Fibroblast of skin of back (primary cell): ENCODE results near the gene TALDO1.

ENCODE experiments used
- DNase-seq: peaks from one replicate; pipeline ENCODE4 v3.0.0-alpha.2; 2013

TALDO1 gene

DNA sequence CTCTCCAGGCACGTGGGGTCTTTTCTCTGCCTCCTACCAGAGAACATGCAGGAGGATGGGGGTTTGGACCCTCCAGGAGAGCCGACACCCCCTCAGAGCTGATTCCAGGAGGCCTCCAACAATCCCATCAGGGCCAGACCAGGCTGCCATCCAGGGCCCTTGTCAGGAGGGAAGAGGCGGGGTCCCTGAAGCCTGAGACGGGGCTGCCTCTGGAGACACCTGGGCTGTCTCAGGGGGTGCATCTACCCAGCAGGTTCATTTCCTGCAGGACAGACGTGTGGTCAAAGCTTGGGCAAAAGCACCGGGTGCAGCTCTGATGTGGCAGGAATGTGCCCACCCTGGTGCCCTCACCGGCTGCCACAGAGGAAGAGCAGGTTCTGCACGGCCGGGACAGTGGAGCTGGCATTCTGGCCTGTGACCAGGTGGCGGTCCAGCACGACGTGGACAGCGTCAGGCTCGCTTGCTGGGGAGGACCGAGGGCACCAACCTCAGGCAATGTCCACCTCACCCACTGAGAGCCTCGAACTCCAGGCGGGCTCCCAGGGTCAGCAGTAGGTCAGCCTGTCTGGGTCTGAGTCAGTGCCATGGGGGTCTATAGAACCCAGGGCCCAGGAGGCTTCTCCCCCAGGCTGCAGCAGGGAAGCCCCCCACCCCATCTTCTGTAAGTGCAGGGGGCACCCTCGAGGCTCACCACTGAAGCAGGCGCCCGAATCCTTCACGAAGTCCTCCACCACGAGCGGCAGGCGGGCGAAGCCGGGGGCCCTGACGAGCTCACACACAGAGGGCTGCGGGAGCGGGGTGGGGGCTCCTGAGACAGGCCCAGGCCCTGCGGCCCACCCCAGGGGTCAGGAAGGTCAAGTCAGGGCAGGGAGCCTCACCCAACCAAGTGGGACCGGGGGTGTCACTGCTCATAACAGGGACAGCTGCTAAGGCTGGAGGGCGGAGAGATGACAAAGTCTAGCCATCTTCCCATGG, 23.7 kb downstream of the TALDO1 start:
- no peak for DNase-seq

DNA sequence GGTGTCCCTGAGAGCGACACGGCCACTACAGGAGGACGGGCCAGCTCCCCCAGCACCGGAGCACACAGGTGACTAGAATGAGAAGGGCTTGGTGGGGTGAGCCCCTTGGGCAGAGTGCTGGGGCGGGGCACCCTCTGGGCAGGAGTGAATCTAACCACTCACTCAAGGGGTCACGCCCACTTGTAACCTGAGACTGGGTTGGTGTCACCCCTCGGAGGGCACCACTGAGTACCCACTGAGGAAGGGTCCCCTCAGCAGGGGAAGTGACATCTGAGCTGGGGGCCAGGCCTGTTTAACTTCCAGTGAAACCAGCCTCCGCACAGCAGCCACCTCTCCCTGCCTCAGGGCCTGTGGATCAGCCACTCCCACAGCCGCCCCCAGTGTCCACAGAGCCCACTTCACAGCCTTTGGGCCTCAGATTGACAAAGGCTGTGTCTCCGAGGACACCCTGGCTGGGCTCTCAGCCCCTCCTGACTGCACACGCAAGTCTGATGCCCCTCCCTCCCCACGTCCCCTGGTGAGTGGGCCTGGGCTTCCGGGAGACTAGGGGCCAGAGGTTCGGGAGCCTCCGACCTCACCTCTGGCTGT, 24.4 kb downstream of the TALDO1 start:
- DNase-seq: no peak

DNA sequence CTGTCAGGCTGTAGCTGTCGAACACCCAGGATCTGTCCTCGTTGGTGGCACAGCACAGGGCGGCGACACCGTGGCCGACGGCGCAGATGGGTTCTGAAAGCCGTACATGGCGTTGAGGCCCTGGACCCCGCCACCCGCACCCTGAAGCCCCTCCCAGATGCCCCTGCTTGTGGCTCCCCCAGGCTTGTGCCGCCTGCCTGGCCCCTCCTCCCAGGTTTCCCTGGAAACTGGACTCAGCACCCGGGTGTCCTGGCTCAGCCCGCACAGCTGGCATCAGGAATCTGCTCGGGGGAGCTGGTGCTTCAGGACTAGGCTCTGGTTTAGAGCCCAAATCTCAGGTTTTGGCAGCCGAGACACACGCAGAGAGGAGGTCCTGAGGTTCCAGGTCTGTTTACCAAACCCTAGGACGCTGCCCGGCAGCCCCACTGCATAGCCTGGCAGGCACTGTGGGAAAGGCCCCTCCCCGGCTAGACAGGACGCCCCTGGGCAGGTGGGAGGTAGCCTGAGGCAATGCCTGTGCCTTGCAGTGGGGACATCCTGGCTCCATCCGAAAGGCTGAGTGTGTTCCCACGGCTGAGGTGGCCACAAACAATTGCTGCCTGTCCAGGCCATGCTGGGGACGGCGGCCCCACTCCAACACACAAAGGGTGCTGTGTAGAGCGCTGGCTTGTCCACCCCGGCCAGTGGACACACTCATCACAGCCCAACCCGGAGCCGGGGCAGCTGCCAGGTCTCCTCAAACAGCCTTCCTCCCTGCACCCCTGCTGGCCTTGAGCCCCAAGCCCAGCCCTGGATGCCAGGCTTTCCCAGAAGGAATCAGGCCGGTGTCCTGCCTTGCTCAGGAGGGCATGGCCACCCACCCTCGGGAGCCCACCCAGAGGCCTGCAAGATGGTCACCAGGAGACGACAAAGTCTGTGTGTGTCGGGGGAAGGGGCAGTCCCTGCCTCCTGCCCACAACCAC, 25.4 kb downstream of the TALDO1 start:
- no peak for DNase-seq

DNA sequence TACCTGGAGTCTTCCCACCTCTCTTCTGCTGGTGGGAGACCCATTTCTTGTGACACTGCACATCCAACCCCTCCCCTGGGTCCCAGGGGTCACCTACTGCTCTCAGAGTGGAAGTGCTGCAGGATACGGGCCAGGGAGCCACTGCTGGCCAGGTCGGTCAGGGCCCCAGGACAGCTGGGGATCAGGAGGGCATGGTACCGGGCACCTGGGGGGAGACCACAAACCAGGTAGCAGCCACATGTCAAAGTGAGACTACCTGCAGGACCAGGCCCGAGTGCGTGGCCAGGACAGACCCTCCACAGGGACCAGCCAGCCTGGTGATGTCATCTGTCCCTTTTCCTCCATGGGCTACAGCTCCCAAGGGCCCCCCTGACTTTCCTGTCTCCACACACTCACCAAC, 26.2 kb downstream of the TALDO1 start:
- no peak for DNase-seq

DNA sequence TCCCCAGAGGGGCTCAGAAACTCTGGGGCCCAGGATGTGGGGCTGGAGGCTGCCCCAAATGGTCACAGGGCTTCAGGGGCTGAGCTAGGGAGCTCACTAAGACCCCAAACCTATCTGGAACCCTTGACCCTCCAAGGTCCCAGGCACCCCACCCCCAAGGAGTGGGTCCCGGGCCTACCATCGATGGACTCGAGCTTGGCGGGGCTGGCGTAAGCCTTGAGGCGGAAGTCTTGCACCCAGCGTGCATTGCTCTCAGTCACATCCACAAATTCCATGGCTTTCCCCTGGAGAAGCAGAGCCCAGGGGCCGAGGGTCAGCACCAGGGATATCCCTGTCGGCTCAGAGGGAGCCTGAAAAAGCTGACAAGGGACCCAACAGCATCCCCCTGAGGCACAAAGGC, 26.6 kb downstream of the TALDO1 start:
- DNase-seq: no peak

DNA sequence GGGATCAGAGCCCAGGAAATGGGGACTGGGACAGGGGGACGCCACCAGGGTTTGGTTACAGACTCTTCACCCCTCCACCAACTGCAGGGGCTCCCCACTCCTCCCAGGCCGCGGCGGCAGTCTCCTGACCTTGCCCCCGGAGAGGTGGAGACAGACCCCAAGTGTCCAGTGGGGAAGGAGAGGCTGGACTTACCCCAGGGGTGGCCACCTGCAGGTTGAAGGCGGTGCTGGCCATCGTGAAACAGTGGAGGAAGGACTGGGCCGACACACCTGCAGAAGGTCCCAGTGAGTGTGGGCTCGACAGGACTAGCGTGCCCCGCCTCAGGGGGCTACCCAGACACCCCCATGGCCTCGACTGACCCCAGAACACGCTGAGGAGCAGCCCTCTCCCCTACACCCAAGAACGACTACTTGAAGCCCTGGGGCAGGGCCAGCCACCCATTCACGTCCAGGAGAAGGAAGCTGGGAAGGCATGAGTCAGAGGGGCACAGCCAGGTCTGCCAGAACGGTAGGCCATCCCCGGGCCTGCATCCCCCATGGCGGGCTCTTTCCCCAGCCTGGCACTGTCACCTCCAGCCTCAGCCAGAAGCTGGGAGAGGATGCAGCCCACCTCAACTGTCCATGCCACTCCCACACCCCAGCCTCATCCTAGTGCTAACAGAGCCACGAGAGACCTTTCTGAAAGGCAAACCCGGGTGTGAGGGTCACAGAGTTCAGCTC, 27.8 kb downstream of the TALDO1 start:
- no peak for DNase-seq

DNA sequence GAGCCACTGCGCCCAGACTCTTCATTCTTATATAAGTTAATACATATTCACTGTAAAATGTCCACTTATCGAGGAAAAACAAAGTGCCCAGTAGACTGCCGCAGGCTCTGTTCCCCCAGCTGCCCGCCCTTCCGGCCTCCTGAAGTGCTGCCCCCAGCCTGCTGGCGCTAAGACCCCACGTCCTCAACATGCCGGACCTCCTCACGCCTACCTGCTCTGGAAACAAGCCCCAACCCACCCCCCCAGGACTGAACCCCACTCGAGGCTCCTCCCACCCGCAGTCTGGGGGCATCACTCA, 28.9 kb downstream of the TALDO1 start:
- DNase-seq: no peak

DNA sequence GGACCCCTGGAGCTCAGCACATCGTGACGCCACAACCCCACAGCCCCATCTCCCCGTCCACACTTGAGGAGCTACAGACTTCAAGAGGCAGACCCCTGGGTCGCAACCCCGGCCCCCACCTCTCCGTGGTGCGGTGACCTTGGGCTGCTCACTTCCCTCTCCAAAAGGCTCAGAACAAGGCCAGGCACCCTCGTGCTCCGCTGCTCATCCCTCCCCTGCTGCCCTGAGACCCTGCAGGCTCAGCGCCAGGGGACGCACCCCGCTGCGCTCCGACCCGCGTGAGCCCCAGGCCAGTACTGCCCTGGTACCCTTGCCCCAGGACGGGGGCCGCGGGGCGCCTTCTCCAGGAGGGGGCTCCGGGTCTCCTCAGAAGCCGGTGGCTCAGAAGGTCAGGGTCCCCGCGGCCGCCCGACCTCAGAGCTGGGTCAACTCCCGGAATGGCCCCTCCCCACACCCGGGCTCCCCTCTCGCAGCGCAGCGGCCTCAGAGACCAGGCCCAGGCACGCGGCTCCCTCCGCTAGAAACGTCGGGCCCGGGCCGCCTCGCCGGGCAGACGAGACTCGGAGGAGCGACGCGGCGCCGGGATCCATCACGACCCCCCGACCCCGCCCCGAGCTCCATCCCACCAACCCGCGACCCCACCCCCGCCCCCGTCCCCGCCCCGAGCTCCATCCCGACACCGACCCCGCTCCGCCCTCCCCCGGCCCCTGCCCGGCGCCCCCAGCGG, 29.5 kb downstream of the TALDO1 start:
- peak; percentile 42 for DNase-seq

DNA sequence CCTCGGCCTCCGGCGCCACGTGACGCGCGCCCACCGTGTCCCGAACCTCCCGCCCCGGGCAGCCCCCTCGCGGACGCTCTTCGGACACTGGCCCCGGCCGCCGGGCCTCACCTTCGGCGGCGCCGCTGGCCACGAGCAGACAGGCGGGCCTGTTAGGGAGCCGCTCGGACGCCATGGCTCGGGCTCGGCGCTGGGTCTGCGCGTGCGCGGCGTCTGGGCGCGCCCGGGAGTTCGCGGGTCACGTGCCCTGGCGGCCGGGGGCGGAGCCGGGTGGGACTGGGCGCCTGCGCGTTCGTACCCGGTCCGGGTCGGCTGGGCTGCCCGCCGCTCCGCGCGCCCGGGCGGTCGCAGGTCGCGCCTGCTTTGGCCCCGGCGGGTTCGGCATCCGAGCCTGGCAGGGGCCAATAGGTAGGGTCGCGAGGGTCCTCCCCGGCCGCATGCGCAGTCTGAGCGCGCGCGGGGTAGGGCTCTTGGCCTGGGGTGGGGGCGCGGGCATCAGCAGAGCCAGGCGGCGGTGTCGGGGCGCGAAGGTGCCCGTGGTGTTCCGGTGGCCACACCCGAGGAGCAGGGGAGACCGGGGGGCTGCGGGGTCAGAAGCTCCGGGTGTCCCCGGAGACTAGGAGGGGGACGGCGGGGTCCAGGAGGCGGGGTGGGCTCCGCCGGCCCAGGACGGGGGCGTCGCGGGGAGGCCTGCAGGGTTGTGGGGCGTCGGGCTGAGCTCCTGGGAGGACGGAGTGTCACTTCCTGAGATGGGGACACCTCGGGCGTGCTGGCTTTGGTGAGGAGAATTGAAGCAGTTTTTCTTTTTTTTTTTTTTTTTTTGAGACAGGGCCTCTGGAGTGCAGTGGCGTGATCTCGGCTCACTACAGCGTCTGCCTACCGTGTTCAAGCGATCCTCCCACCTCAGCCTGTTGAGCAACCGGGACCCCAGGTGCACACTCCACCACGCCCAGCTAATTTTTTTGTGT, 30.3 kb downstream of the TALDO1 start, which contains the start of gene GATD1:
Gene GATD1, minus strand, starts transcription at position 200 of the 968 bp plus-strand sequence. Its CDS starts 25 bp downstream, at position 175.
- peak; percentile 84 for DNase-seq

DNA sequence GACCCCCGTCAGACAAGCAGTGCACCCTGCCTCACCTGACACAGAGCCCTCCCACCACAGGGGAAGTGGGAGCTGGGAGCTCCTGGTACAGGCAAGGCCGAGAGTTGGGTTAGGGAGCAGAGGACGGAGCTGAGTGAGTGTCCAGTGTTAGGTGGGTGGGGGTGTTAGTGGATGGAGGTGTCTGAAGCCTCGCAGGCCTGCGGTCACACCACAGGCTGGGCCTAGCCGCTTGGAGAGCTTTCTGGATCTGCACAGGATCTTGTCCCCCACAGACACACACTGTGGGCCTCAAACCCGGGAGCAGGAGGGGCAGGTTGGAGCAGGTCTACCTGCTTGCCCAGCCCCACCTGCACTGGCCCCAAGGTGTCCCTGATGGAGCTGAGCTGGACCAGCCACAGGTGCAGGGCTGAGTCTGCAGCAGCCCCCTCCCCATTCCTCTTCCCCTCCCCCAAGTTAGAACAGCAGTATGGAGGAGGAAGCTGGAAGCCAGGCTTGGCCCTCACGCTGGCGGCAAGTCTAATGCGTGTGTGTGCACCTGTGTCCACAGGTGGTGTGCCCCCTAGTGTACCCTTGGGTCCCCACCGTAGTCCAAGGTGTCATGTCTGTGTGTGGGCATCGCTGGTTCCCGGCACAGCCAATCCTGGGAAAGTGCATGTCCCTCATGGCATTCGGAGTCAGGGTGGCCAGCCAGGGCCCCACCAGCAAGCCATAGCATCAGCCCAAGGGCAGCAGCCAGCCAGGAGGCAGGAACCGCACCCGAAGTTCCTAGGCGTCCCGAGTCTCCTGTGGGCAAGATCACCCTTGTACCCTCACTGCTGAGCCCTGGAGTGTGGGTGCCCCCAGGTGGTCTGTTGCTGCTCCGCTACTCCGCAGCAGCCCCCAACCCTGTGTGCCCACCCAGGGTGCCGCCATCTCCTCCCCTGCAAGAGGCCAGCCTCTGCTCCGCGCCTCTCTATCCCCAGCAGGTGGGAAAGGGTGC, 32.0 kb downstream of the TALDO1 start:
- no peak for DNase-seq

DNA sequence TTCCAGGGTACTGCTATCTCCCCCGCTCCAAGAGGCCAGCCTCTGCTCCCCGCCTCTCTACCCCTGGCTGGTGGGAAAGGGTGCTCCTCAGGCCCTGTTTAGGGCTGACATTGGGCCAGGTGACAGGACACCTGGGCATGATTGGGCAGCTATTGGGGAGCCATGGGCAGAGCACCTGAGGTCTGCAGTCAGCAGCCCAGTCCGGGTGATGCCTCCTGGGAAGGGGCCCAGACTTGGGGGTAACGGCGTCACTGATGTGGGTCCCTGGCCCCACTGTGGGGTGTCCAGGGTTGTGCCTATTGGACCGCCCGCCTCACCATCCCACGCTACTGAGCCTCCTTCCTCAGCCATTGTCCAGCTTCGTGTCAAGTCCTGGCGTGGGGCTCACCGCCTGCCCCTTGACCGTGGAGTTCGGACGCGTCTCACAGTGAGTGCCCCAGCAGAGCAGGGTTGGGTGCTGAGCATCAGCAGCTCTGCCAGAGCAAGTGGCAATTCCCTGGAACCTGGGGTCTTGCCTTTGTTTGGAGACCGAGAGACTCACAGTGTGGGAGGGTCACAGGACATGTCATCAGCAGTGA, 32.8 kb downstream of the TALDO1 start:
- no peak for DNase-seq

DNA sequence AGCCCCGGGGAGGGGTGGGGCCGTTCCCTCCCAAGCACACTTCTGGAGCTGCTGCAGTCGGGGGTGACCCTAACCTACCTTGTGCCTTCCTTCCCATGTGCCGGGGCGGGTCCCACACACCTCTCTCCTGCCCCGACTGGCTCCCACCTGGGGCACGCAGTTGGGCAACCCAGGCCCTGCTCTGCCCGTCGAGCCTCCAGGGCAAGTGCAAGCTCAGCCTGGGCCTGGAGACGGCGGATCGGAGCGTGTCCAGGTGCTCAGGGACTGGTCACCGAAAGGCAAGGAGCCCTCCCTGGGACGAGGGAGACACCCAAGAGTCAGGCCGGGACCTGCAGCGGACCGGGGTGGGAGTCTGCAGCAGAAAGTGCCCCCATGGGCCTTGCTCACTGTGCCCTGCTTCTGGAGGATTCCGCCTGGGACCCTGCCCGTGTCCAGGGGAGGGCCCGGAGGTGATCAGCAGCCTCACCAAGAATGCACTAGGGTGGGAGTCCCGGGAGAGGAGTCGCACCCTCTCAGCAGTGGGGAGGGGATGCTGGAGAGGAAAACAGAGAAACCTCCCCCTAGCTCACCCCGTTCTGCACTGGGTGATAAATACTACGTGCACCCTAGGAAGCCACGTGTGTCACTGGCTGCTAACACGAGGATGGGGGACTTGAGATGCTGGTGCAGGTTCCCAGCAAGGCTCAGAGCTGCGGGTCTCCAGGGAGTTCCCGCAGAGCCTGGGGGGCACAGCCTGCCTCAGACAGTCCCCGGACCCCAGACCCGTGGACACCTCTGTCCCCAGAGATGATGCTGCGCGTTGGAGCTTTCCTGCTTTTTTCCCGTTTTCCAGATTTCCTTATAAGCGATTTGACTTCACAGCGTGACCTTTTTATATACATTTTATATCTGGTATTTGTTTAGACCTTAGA, 35.3 kb downstream of the TALDO1 start:
- DNase-seq: no peak

DNA sequence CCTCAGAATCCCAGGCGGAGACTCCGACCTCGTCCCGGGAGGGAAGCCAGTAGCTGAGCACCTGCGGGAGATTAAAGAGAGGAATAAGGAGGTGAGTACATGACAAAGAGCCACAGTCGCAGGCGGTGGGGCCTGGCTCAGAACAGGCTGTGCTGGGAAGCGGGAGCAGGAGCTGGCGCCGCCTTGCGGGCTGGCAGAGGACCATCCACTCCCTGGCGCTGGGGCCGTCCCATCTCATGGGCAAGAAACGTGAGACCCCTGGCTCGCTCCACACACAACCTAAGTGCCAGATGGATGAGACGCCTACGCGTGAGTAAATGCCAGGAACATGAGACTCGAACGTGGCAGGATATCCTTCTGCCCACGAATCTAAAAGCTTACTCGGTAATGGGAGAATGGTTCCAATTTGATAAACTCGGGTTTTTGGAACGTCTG, 36.3 kb downstream of the TALDO1 start:
- peak; percentile 82 for DNase-seq

DNA sequence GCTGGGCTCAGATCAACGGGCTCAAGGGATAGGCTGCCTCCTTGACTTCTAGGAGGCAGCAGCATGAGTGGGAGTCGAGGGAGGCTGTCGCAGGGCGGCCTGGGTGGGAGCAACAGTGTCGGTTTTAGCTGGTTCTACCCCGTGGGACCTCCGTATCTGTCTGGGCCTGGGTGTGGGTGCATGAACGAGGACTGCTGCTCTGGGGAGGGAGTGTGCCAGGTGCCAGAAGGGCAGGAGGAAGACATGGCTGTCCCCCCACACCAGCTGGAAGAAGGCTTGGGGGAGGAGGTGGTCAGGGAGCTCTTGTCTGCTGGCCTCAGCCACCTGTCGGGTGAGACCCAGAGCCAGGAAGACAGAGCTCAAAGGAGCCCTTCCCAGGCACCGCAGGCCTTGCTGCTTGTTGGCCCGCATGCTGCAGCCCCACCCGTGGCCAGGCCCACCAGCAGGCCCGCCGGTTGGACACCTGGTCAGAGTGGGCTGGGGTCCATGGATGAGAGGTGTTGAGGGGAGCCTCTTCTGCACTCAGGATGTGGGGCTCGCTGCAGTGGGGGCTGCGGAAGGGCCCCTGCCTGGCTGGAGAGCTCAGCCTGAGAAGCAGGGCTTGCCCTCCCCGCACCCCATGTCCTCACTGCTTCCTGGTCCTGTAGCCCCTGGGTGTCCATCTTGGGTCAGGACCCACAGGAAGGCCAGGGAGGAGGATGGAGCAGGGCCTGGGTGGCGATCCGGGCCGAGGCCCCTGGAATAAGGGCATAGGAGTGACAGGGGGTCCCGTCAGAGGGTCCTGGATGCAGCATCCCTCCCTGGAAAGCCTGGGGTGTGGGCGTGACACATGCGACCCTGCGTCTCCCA, 39.2 kb downstream of the TALDO1 start:
- no peak for DNase-seq

DNA sequence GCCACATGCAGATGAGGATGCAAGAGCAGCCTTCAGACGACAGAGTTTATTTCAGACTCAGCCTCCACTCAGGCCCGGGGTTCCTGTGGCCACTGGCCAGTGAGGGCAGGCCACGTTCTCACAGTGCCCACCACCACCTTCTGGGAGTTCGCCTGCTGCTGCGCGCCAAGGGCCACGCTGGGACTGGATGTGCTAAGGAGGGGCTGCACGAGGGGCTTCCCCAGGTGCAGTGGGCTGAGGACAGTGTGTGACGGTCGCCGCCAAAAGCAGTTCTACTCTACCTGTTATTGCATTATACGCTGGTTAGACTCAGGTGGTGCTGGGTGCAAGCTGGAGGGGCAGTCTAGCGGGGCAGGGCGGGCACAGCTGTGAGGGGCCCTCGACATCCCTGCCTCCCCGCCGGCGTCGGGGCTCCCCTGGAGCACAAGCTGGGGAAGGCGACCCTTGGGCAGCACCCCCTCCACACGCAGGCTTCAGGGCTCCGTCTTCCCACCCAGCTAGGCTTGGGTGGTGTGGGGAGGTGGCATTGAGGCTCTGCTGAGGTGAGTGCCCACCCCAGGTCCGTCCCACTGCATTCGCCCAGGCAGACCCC, 39.9 kb downstream of the TALDO1 start:
- DNase-seq: no peak

DNA sequence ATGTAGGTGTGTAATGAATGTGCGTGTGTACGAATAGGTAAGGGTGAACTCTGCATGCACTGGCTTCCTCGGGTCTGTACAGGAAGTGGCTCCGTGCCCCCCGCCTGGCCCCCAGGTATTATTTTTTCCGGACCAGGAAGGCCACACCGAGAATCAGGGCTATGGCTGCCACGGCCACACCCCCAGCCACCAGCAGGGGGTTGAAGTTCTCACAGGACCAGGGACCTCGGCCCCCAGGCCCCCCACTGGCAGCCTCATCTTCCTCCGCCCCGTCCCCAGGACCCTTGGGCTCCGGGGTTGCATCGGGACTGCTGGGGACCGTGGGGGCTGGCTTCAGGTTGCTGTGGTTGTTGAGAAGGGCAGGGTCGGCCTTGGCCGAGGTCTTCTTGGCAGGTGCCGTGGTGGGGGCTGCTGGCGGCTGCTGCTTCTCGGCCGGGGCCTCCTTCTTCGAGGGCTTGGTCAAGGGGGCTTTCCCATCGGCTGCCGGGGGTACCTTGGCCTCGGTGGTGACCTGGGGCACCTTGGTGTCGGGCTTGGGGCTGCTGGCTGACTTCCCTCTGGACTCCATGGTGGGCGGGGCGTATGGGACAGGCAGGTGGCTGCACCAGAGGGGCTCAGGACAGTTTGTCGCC, 40.9 kb downstream of the TALDO1 start:
- no peak for DNase-seq
